A673 (cell line): ENCODE results near the gene THADA.

ENCODE experiments used
- EZH2 ChIP-seq: fragments of 200-600 bp; sonication (generic); IDR thresholded peaks from 2 replicates; pipeline ENCODE4 v1.6.1; 2017; ENCODE audit warnings: borderline replicate concordance, low read depth, mild to moderate bottlenecking, mixed read lengths, antibody characterized with exemption, low read length; ENCODE audit not compliant: poor library complexity, severe bottlenecking
- TF ChIP-seq, protein P1 (sequence below): fragments of 300-800, 200-600 bp; sonication (generic); conservative IDR thresholded peaks from 2 replicates; pipeline ENCODE4 v1.5.1; 2017; ENCODE audit warnings: low read depth, mild to moderate bottlenecking, antibody characterized with exemption, low read length, moderate library complexity, mixed read lengths

- TF ChIP-seq, protein P1, sequence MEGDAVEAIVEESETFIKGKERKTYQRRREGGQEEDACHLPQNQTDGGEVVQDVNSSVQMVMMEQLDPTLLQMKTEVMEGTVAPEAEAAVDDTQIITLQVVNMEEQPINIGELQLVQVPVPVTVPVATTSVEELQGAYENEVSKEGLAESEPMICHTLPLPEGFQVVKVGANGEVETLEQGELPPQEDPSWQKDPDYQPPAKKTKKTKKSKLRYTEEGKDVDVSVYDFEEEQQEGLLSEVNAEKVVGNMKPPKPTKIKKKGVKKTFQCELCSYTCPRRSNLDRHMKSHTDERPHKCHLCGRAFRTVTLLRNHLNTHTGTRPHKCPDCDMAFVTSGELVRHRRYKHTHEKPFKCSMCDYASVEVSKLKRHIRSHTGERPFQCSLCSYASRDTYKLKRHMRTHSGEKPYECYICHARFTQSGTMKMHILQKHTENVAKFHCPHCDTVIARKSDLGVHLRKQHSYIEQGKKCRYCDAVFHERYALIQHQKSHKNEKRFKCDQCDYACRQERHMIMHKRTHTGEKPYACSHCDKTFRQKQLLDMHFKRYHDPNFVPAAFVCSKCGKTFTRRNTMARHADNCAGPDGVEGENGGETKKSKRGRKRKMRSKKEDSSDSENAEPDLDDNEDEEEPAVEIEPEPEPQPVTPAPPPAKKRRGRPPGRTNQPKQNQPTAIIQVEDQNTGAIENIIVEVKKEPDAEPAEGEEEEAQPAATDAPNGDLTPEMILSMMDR = no peak
- no peak for TF ChIP-seq EZH2
Measured at GRCh38 chr2:43435746-43436145, 160.1 kb downstream of the THADA start.
